ENCODE results near the gene C3orf18.
"Not testable (repeated sequence)": the region's sequence is repeated elsewhere in the genome, so short reads cannot be mapped to it uniquely, and the experiment has no call there.

The C3orf18 gene

GRCh38 chr3:50519471-50520089, 48.0 kb downstream of the C3orf18 start:
- DNase-seq, result peak; percentile 13

GRCh38 chr3:50518436-50518835, 49.1 kb downstream of the C3orf18 start:
- DNase-seq, result peak; percentile 68

GRCh38 chr3:50517721-50518206, 49.8 kb downstream of the C3orf18 start:
- no peak for DNase-seq

GRCh38 chr3:50516440-50516871, 51.1 kb downstream of the C3orf18 start:
- peak; percentile 27 for DNase-seq

GRCh38 chr3:50515565-50516439, 51.7 kb downstream of the C3orf18 start:
- DNase-seq, result peak; percentile 36

GRCh38 chr3:50512908-50513307, 54.6 kb downstream of the C3orf18 start:
- not testable (repeated sequence) for DNase-seq

- DNase-seq, result no peak
Observed at GRCh38 chr3:50512131-50512530, 55.4 kb downstream of the C3orf18 start.

- no peak for DNase-seq
Observed at GRCh38 chr3:50510325-50510724, 57.2 kb downstream of the C3orf18 start.

GRCh38 chr3:50509715-50510114, 57.8 kb downstream of the C3orf18 start:
- no peak for DNase-seq

GRCh38 chr3:50508821-50509220, 58.7 kb downstream of the C3orf18 start:
- DNase-seq, result no peak

Measured in DMS 273 treated with DMSO at 0.1 percent for 48 hours (cell line).